Esophagus squamous epithelium (tissue), 4 donors: ENCODE measurements around the gene FILIP1.

Source experiments
- CTCF ChIP-seq, 6 experiments: fragments of 450-650 bp in 4 of 6; fragments of 200-600 bp in 2 of 6; sonication (generic) in 2 of 6; IDR thresholded peaks; one replicate each; pipeline ENCODE4 v1.5.1; 2016 to 2019; ENCODE audit warnings: antibody characterized with exemption in 6 of 6, mild to moderate bottlenecking in 4 of 6, moderate library complexity in 4 of 6
- POLR2A ChIP-seq, 4 donors: fragments of 450-650 bp; IDR thresholded peaks; one replicate each; pipeline ENCODE4 v1.6.1; 2017; ENCODE audit warnings: antibody characterized with exemption in 4 of 4, mild to moderate bottlenecking in 4 of 4, moderate library complexity in 3 of 4

GRCh38 chr6:75261299-75261698 lies 232.3 kb downstream of the FILIP1 start:
- TF ChIP-seq CTCF (IDR thresholded peaks at IDR 0.05) (no peak), POLR2A (IDR thresholded peaks at IDR 0.05) (no peak)
